SKM-1 (cell line): ENCODE results near the gene A1CF.
"Not testable (repeated sequence)": the region's sequence is repeated elsewhere in the genome, so short reads cannot be mapped to it uniquely, and the experiment has no call there.

Experiments used
- DNase-seq: peaks from one replicate; lab custom pipeline; 2025; ENCODE audit not compliant: unreplicated experiment; lab: John Stamatoyannopoulos, UW

A1CF gene, protein sequence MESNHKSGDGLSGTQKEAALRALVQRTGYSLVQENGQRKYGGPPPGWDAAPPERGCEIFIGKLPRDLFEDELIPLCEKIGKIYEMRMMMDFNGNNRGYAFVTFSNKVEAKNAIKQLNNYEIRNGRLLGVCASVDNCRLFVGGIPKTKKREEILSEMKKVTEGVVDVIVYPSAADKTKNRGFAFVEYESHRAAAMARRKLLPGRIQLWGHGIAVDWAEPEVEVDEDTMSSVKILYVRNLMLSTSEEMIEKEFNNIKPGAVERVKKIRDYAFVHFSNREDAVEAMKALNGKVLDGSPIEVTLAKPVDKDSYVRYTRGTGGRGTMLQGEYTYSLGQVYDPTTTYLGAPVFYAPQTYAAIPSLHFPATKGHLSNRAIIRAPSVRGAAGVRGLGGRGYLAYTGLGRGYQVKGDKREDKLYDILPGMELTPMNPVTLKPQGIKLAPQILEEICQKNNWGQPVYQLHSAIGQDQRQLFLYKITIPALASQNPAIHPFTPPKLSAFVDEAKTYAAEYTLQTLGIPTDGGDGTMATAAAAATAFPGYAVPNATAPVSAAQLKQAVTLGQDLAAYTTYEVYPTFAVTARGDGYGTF

GRCh38 chr10:50885097-50885859 lies at the start of gene A1CF:
Gene A1CF, minus strand, starts transcription at chr10:50885627. Its CDS starts 25,687 bp downstream, at chr10:50859940.
- DNase-seq = no peak

GRCh38 chr10:50931948-50932431 lies 46.6 kb upstream of the A1CF start:
- no peak for DNase-seq

- no peak for DNase-seq
Observed at GRCh38 chr10:50929670-50930069, 44.2 kb upstream of the A1CF start.

GRCh38 chr10:50928190-50928552 lies 42.7 kb upstream of the A1CF start:
- no peak for DNase-seq

GRCh38 chr10:50927522-50928189 lies 42.2 kb upstream of the A1CF start:
- DNase-seq = no peak

DNA sequence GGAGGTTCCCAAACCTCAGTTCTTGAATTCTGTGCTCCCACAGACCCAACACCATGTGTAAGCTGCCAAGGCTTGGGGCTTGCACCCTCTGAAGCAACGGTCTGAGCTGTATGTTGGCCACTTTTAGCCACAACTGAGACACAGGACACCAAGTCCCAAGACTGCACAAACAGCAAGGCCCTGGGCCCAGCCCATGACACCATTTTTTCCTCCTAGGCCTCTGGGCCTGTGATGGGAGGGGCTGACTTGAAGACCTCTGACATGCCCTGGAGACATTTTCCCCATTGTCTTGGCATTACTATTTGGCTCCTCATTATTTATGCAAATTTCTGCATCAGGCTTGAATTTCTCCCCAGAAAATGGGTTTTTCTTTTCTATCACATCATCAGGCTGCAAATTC lies 38.0 kb upstream of the A1CF start:
- not testable (repeated sequence) for DNase-seq

GRCh38 chr10:50919010-50919409 lies 33.6 kb upstream of the A1CF start:
- no peak for DNase-seq

GRCh38 chr10:50918529-50918928 lies 33.1 kb upstream of the A1CF start:
- no peak for DNase-seq

DNA sequence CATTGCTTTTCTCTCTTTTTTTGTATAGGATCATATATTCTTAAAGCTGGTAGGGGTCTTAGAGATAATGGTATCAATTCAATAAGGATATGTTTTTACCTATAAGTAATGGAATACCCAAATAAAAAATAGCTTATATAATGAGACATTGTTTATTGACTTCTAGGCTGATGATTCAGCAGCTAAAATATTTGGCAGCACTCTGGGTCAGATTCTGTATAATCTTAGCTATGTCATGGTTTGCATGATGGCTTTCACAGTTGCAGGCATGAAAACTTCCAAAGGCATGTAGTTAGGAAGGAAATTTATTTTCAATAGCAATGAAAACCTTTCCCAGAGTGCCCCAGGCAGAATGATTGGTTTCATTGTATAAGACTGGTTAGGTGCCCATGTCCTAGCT lies 32.1 kb upstream of the A1CF start:
- DNase-seq = no peak

- DNase-seq = no peak
Observed at GRCh38 chr10:50909334-50910014, 24.0 kb upstream of the A1CF start.

DNA sequence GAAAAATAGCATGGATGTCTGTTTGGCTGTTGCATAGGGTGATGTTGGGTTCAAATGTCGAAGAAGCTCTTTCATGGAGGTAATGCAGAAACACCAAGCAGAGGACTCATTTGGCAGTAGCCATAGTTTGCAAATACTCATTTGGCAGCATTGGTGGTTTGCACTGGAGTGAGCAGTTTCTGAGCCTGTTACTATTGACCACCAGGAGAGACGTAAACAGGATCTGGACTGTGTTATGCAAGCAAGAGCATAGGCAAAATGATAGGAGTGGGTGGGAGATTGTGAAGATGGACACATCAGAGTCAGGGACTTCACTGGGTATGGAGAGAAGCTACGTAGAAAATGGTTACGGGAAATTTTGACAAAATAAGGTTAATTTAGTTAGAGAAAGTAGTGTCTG lies 22.9 kb upstream of the A1CF start:
- no peak for DNase-seq

DNA sequence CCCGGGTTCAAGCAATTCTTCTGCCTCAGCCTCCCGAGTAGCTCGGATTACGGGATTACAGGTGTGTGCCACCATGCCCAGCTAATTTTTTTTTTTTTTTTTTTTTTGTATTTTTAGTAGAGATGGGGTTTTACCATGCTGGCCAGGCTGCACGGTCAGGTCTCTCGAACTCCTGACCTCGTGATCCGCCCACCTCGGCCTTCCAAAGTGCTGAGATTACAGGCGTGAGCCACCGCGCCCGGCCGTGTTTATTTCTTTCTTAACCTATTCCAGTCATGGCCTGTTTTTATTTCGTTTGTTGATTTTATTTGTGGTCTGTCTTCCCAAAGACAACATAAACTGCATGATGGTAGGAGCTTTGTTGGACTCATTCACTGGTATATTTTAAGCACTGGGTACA lies 20.4 kb upstream of the A1CF start:
- not testable (repeated sequence) for DNase-seq

DNA sequence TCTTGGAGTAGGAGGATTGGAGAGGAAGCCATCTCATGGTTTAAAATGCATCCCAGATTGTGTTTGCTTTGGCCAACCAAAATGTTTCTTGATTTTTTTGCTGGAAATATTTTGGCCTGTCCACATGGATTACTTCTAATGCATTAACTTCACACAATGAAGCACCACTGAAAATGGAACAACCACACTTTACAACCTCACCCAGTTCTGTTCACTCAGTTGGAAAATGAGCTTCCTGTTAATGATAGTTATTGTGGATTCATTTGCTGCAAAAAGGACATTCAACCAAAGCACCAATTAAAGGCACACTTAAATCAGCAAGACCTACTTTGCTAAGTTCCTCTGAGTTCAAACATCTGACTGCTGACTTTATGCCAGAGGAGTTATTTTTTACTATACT lies 11.3 kb upstream of the A1CF start:
- no peak for DNase-seq

GRCh38 chr10:50894312-50894711 lies 8.9 kb upstream of the A1CF start:
- DNase-seq = no peak

DNA sequence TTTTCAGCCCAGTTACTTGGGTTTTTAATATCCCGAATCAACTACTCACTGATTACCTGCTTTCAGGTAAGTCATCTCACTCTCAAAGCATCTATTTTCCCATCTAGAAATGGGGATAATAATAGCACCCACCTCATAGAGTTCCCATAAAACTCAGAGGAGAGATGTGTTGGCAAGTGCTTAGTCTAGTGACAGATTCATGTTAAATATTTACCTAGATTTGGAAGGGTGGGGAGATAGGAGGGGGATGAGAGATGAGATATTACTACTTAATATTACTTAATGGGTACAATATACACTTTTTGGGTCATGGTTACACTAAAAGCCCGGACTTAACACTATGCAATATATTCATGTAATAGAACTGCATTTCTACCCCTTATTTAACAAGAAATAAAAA lies 7.0 kb upstream of the A1CF start:
- DNase-seq = no peak

DNA sequence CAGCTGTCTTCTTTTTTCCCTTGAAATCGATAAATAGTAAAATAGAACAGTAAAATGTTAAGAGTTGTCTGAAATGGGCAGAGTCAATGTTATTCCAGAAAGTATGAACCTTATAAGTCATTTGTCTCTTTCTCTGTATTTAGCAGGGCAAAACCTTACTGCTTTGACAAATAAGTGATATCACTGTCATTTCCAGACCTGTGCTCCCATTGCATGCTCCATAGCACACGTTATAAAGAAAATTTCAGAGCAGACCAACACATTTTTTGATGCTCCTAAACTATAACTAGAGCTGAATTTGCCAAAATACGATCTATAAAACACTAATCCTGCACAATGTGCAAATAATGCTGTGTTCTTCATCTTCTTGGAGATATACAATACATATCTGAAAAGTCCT lies 1.1 kb downstream of the A1CF start:
- DNase-seq = no peak

GRCh38 chr10:50883629-50884028 lies 1.8 kb downstream of the A1CF start:
- no peak for DNase-seq

- no peak for DNase-seq
Observed at GRCh38 chr10:50882540-50882983, 2.9 kb downstream of the A1CF start.

GRCh38 chr10:50881046-50881445 lies 4.4 kb downstream of the A1CF start:
- DNase-seq = not testable (repeated sequence)

- DNase-seq = no peak
Observed at GRCh38 chr10:50876429-50876828, 9.0 kb downstream of the A1CF start.

- no peak for DNase-seq
Observed at GRCh38 chr10:50874723-50875122, 10.7 kb downstream of the A1CF start.
